ENCODE measurements around the gene ASTN2. TPM values are rescaled to one million over a fixed set of nuclear protein-coding genes. Genes with fewer than 3 reads are reported as not detected.

ASTN2 gene, protein sequence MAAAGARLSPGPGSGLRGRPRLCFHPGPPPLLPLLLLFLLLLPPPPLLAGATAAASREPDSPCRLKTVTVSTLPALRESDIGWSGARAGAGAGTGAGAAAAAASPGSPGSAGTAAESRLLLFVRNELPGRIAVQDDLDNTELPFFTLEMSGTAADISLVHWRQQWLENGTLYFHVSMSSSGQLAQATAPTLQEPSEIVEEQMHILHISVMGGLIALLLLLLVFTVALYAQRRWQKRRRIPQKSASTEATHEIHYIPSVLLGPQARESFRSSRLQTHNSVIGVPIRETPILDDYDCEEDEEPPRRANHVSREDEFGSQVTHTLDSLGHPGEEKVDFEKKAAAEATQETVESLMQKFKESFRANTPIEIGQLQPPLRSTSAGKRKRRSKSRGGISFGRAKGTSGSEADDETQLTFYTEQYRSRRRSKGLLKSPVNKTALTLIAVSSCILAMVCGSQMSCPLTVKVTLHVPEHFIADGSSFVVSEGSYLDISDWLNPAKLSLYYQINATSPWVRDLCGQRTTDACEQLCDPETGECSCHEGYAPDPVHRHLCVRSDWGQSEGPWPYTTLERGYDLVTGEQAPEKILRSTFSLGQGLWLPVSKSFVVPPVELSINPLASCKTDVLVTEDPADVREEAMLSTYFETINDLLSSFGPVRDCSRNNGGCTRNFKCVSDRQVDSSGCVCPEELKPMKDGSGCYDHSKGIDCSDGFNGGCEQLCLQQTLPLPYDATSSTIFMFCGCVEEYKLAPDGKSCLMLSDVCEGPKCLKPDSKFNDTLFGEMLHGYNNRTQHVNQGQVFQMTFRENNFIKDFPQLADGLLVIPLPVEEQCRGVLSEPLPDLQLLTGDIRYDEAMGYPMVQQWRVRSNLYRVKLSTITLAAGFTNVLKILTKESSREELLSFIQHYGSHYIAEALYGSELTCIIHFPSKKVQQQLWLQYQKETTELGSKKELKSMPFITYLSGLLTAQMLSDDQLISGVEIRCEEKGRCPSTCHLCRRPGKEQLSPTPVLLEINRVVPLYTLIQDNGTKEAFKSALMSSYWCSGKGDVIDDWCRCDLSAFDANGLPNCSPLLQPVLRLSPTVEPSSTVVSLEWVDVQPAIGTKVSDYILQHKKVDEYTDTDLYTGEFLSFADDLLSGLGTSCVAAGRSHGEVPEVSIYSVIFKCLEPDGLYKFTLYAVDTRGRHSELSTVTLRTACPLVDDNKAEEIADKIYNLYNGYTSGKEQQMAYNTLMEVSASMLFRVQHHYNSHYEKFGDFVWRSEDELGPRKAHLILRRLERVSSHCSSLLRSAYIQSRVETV (N-terminal part only)
- total RNA-seq: 1 to 10 TPM; 5.2 to 6.0 TPM

DNA sequence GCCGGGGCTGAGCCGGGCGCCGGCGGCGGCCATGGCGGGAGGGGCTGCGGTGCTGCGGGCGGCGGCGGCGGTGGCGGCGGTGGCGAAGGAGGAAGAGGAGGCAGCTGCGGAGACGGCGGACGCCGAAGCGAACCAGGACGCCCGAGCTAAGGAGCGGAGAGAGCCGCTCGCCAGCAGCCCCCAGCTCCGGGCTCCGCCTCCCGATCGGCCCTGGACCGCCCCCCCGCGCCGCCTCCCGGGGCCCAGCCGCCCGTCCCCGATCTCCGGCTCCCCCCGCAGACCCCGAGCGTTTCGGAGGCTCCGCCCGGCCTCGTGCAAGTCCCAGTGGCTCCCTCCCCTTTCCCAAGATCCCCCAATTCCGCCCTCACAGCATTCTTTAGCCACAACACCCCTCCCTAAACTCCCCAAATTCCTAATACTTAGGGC, at the start of gene ASTN2:
Gene ASTN2, minus strand, starts transcription at position 152 of the 426 bp plus-strand sequence. Its CDS starts 119 bp downstream, at position 33.
- Mint-ChIP-seq H3K4me1 (no peaks in the 10 kb centered on the region), H3K9me3 (no peaks in the 10 kb centered on the region), H3K27ac (no peak within 1 kb of the TSS), H3K36me3 (no peaks in the 10 kb centered on the region), H3K27me3 (peaks cover 24% of the 10 kb centered on the region), H3K4me3 (no peak within 1 kb of the TSS)
- POLR2A ChIA-PET: no interaction called here
- ATAC-seq (ENCODE audit: low read depth): no peak
- DNase-seq: no peak

GRCh38 chr9:117462861-117463260, 48.0 kb upstream of the ASTN2 start:
- H3K4me3 Mint-ChIP-seq: no peak overlapping the region

GRCh38 chr9:117461386-117461785, 46.5 kb upstream of the ASTN2 start:
- no peaks in the 10 kb centered on the region for H3K4me1 Mint-ChIP-seq
- H3K4me3 Mint-ChIP-seq: no peak overlapping the region
- no peak for DNase-seq
- no peak for ATAC-seq (ENCODE audit: low read depth)
- no peak overlapping the region for H3K27ac Mint-ChIP-seq
- H3K27me3 Mint-ChIP-seq: no peaks in the 10 kb centered on the region
- no peaks in the 10 kb centered on the region for H3K9me3 Mint-ChIP-seq
- no peaks in the 10 kb centered on the region for H3K36me3 Mint-ChIP-seq
- POLR2A ChIA-PET: no interaction called here

More at GRCh38 chr9:117462861-117463260, 48.0 kb upstream of the ASTN2 start:
- no peaks in the 10 kb centered on the region for H3K36me3 Mint-ChIP-seq
- ATAC-seq (ENCODE audit: low read depth) (no peak), DNase-seq (no peak)
- no peaks in the 10 kb centered on the region for H3K27me3 Mint-ChIP-seq
- H3K4me1 Mint-ChIP-seq: no peaks in the 10 kb centered on the region
- H3K27ac Mint-ChIP-seq: no peak overlapping the region
- POLR2A ChIA-PET: no interaction called here
- H3K9me3 Mint-ChIP-seq: no peaks in the 10 kb centered on the region

- Mint-ChIP-seq H3K4me3 (no peak overlapping the region), H3K4me1 (no peaks in the 10 kb centered on the region), H3K27me3 (no peaks in the 10 kb centered on the region), H3K27ac (no peak overlapping the region), H3K36me3 (no peaks in the 10 kb centered on the region), H3K9me3 (no peaks in the 10 kb centered on the region)
- POLR2A ChIA-PET: no interaction called here
- no peak for DNase-seq
- no peak for ATAC-seq (ENCODE audit: low read depth)
Observed at GRCh38 chr9:117460743-117461142, 45.9 kb upstream of the ASTN2 start.

DNA sequence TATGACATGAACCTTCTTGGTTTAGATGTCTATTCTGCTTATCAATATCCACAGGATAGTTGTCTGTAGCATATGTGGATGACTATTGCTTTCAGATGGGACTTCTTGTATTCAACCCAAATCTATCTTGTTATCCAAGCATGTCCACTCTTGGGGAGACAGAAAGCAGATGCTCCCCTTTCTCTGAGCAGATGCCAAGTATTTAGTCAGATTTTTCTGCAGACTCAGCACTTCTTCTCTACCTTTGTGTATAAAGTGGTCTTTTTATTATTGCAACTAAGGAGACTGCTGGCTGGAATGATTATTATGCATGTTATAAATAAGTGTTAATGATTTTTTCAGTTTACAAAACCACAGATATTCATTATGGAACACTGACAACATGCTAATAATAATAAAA, 45.1 kb upstream of the ASTN2 start:
- Mint-ChIP-seq H3K4me1 (no peaks in the 10 kb centered on the region), H3K4me3 (no peak overlapping the region), H3K9me3 (no peaks in the 10 kb centered on the region), H3K36me3 (no peaks in the 10 kb centered on the region), H3K27me3 (no peaks in the 10 kb centered on the region), H3K27ac (no peak overlapping the region)
- ATAC-seq (ENCODE audit: low read depth) (no peak), DNase-seq (no peak)
- POLR2A ChIA-PET: no interaction called here

GRCh38 chr9:117458066-117458465, 43.2 kb upstream of the ASTN2 start:
- Mint-ChIP-seq H3K36me3 (no peaks in the 10 kb centered on the region), H3K27ac (no peak overlapping the region), H3K4me3 (no peak overlapping the region), H3K4me1 (no peaks in the 10 kb centered on the region), H3K27me3 (no peaks in the 10 kb centered on the region), H3K9me3 (no peaks in the 10 kb centered on the region)
- POLR2A ChIA-PET: no interaction called here
- ATAC-seq (ENCODE audit: low read depth) (no peak), DNase-seq (no peak)

DNA sequence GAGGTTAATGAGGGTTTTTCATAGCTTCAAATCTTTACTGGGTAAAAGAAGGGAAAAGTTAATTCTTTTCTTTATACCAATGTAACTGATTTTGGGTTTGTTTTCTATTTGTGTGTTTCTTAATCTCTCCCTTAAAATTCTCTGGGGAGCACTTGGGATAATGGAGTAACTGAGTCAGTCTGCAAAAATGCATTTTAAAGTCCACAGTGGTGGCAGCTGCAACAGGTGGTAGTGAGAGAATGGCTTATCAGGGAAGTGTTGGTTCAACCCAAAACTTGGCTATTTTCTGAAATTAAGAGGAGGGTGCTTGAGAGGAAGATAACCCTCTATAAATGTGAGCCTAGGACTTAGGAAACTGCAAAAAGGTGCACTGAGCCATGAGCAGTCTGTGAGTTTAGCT, 39.9 kb upstream of the ASTN2 start:
- no peaks in the 10 kb centered on the region for H3K9me3 Mint-ChIP-seq
- no peaks in the 10 kb centered on the region for H3K36me3 Mint-ChIP-seq
- no peaks in the 10 kb centered on the region for H3K27me3 Mint-ChIP-seq
- ATAC-seq (ENCODE audit: low read depth): no peak
- POLR2A ChIA-PET: no interaction called here
- no peak overlapping the region for H3K27ac Mint-ChIP-seq
- no peaks in the 10 kb centered on the region for H3K4me1 Mint-ChIP-seq
- DNase-seq: no peak
- no peak overlapping the region for H3K4me3 Mint-ChIP-seq

- no peaks in the 10 kb centered on the region for H3K36me3 Mint-ChIP-seq
- POLR2A ChIA-PET: no interaction called here
- no peaks in the 10 kb centered on the region for H3K9me3 Mint-ChIP-seq
- H3K4me3 Mint-ChIP-seq: no peak overlapping the region
- ATAC-seq (ENCODE audit: low read depth) (no peak), DNase-seq (no peak)
- no peaks in the 10 kb centered on the region for H3K4me1 Mint-ChIP-seq
- no peak overlapping the region for H3K27ac Mint-ChIP-seq
- no peaks in the 10 kb centered on the region for H3K27me3 Mint-ChIP-seq
Observed at GRCh38 chr9:117453737-117454136, 38.9 kb upstream of the ASTN2 start.

DNA sequence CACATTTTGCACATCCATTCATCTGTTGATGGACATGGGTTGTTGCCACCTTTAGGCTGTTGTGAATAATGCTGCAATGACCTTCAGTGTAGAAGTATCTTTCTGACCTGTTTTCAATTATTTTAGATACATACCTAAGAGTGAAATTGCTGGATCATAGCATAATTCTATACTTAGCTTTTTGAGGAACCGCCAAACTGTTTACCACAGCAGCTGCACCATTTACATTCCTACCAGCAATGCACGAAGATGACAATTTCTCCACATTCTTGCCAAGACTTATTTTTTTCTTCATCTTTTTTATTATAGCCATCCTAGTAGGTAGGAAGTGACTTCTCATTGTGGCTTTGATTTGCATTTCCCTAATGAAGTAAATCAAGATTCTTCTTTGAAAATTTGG, 36.5 kb upstream of the ASTN2 start:
- Mint-ChIP-seq H3K36me3 (no peaks in the 10 kb centered on the region), H3K4me1 (no peaks in the 10 kb centered on the region), H3K27me3 (no peaks in the 10 kb centered on the region), H3K4me3 (no peak overlapping the region), H3K27ac (no peak overlapping the region), H3K9me3 (no peaks in the 10 kb centered on the region)
- DNase-seq (no peak), ATAC-seq (ENCODE audit: low read depth) (no peak)
- POLR2A ChIA-PET: no interaction called here

DNA sequence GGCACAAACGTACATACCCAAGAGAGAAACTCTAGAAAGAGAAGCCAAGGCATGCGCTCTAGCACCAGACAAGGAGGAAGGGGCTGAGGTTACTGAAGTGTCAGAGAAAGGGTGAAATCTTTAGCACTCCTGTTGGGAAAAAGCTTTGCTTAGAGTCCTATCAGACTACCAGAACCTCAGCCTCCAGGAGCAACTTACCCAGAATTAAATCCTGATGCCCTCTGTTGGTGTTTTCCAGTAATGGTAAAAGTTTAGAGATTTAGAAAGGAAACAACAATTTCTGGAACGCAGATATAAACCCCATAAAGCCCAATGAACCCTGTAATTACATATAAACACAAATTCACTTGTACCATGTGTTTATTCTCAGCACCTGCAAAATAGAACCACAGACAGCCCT, 33.2 kb upstream of the ASTN2 start:
- H3K4me3 Mint-ChIP-seq: no peak overlapping the region

DNA sequence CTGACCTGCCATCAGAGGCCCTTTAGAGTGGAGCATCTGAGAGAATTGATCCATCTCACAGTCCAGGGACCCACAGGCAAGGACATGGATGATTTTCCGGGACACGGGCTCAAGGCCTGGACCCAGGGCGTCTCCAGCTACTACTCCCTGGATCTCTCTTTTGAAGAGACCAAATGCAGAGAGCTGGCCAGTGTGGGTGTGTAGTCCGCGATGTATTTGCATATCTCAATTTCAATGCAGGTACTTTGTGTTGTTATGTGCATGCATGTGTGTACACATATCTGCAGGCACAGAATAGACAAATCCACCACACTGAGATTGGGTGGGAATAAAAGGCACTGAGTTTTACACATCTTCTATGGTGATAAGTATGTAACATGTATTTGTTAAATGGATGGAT, 30.8 kb upstream of the ASTN2 start:
- no peaks in the 10 kb centered on the region for H3K4me1 Mint-ChIP-seq
- DNase-seq: no peak
- H3K9me3 Mint-ChIP-seq: no peaks in the 10 kb centered on the region
- H3K27ac Mint-ChIP-seq: no peak overlapping the region
- ATAC-seq (ENCODE audit: low read depth): no peak
- H3K4me3 Mint-ChIP-seq: no peak overlapping the region
- H3K36me3 Mint-ChIP-seq: no peaks in the 10 kb centered on the region
- POLR2A ChIA-PET: no interaction called here
- no peaks in the 10 kb centered on the region for H3K27me3 Mint-ChIP-seq

More for the DNA sequence above, 33.2 kb upstream of the ASTN2 start:
- no peak for ATAC-seq (ENCODE audit: low read depth)
- Mint-ChIP-seq H3K27ac (no peak overlapping the region), H3K27me3 (no peaks in the 10 kb centered on the region), H3K4me1 (no peaks in the 10 kb centered on the region), H3K36me3 (no peaks in the 10 kb centered on the region), H3K9me3 (no peaks in the 10 kb centered on the region)
- POLR2A ChIA-PET: no interaction called here
- no peak for DNase-seq

- H3K4me1 Mint-ChIP-seq: no peaks in the 10 kb centered on the region
- no peaks in the 10 kb centered on the region for H3K9me3 Mint-ChIP-seq
- POLR2A ChIA-PET: no interaction called here
- no peak for DNase-seq
- H3K27me3 Mint-ChIP-seq: no peaks in the 10 kb centered on the region
- no peak for ATAC-seq (ENCODE audit: low read depth)
- no peak overlapping the region for H3K4me3 Mint-ChIP-seq
- no peak overlapping the region for H3K27ac Mint-ChIP-seq
- no peaks in the 10 kb centered on the region for H3K36me3 Mint-ChIP-seq
Observed at GRCh38 chr9:117444501-117444900, 29.6 kb upstream of the ASTN2 start.

GRCh38 chr9:117437283-117437682, 22.4 kb upstream of the ASTN2 start:
- Mint-ChIP-seq H3K27me3 (no peaks in the 10 kb centered on the region), H3K4me1 (no peaks in the 10 kb centered on the region), H3K27ac (no peak overlapping the region), H3K4me3 (no peak overlapping the region), H3K36me3 (no peaks in the 10 kb centered on the region), H3K9me3 (no peaks in the 10 kb centered on the region)
- DNase-seq: no peak
- no peak for ATAC-seq (ENCODE audit: low read depth)
- POLR2A ChIA-PET: no interaction called here

All from activated naive CD8-positive, alpha-beta T cell treated with anti-CD3 and anti-CD28 coated beads, Interleukin-2, amount 10 ng/mL, durations not matched to agents 7 days and 5 days (primary cell).